Erythroblast (primary cell): Measurements from ENCODE around the gene CTCF.

Experiments used
- DNase-seq, 2 experiments: peaks; one replicate each; lab custom pipeline; 2025; lab: John Stamatoyannopoulos, UW
- GATA1 ChIP-seq: IDR thresholded peaks from 2 replicates; pipeline ENCODE4 v1.6.1; 2011; ENCODE audit warnings: low read depth, mild to moderate bottlenecking, control low read depth, low read length, moderate library complexity
- POLR2A ChIP-seq: IDR thresholded peaks from 2 replicates; pipeline ENCODE4 v1.6.1; 2011; ENCODE audit warnings: mild to moderate bottlenecking, low read length

The CTCF gene

DNA sequence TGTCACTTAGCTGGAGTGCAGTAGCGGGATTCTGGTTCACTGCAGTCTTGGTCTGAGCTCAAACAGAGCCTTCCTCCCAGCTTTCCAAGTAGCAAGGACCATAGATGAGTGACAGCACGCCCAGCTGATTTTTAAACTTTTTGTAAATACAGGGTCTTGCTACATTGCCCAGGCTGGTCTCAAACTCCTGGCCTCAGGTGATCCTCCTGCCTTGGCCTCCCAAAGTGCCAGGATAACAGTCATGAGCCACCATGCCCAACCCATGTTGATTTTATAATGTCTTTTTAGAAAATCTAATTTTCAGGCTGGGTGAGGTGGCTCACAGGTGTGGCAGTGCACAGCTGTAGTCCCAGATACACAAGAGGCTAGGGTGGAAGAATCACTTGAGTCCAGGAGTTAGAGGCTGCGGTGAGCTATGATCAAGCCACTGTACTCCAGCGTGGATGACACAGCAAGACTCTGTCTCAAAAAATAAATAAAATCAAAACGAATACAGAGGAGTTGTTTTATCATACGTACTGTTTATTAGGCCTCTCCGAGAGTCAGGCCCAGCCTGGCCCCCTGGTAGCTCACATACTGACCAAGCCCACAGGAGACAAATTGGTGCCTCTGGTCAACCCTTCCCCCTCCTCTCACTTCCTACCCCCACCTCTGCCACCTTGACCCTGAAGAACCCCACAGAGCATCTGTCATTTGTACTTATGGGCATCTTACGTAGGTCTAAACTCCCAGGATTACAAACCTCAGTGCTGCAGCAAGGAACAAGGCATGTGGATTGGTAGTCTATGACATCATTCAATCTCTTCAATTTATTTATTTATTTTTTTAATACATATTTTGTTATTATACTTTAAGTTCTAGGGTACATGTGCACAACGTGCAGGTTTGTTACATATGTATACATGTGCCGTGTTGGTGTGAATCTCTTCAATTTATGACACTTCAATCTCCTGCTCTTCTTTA, 117.9 kb downstream of the CTCF start:
- TF ChIP-seq GATA1 (no peak), POLR2A (no peak)
- no peak for DNase-seq

- TF ChIP-seq POLR2A: no peak
- TF ChIP-seq GATA1: no peak
- DNase-seq: no peak
These were observed 121.4 kb downstream of the CTCF start for GRCh38 chr16:67683767-67684166.

GRCh38 chr16:67685388-67686112, 123.2 kb downstream of the CTCF start:
- no peak for DNase-seq
- TF ChIP-seq POLR2A (no peak), GATA1 (no peak)
